B cell (primary cell): ENCODE data around the gene SPEF1. TPM values are rescaled to one million over a fixed set of nuclear protein-coding genes. Genes with fewer than 3 reads are reported as not detected.
A peak's percentile ranks its signal among the peaks of the same experiment; 100 is the strongest.

Experiments used
- ATAC-seq: fragments of 200-7000 bp; cut with Tn5 transposase; one replicate; pipeline ENCODE4 v1.10.0; 2021; ENCODE audit warnings: low read depth, mild to moderate bottlenecking, moderate number of reproducible peaks, moderate library complexity
- CTCF ChIA-PET: fragments of 350-600 bp; sonication (Branson Sonifier 250); formaldehyde crosslinking; loops from one replicate; lab custom pipeline; 2021; ENCODE audit warnings: antibody characterized with exemption, inconsistent platforms; lab: Charles Lee
- POLR2A ChIA-PET: fragments of 350-600 bp; sonication (Branson Sonifier 250); formaldehyde crosslinking; loops from one replicate; lab custom pipeline; 2021; ENCODE audit warnings: antibody characterized with exemption; lab: Charles Lee
- DNase-seq: peaks from one replicate; pipeline ENCODE4 v3.0.0; 2013
- H2AFZ ChIP-seq: 2 replicates; pipeline ENCODE4 v1.6.1; 2012; ENCODE audit warnings: mild to moderate bottlenecking, low read depth, low read length; ENCODE audit not compliant: insufficient read depth, poor library complexity, severe bottlenecking
- H3K27ac ChIP-seq, 2 donors: 1 replicate in 1 of 2; 2 replicates in 1 of 2; pipeline ENCODE4 v1.5.1; 2012 to 2013; ENCODE audit warnings: low read length in 2 of 2, mild to moderate bottlenecking in 2 of 2, moderate library complexity in 1 of 2
- H3K27me3 ChIP-seq, 4 experiments: fragments of 200-600 bp in 1 of 4; sonication (generic) in 1 of 4; replicated peaks in 1 of 4; 1 replicate in 2 of 4; 2 replicates in 2 of 4; pipeline versions ENCODE4 v1.6.1 to v1.7.0; 2013 to 2016; ENCODE audit warnings: low read length in 3 of 4, mild to moderate bottlenecking in 2 of 4, mixed read lengths in 1 of 4, moderate library complexity in 1 of 4; ENCODE audit not compliant: insufficient read depth in 4 of 4, control insufficient read depth in 3 of 4; ENCODE audit errors: control extremely low read depth in 1 of 4
- H3K36me3 ChIP-seq, 2 experiments: replicated peaks in 1 of 2; 1 replicate in 1 of 2; 2 replicates in 1 of 2; pipeline versions ENCODE4 v1.6.1 to v1.7.1; 2013; ENCODE audit warnings: low read length in 1 of 2; ENCODE audit not compliant: insufficient read depth in 2 of 2, control insufficient read depth in 1 of 2; ENCODE audit errors: control extremely low read depth in 1 of 2, extremely low read depth in 1 of 2
- H3K4me1 ChIP-seq, 2 donors: fragments of 200-600 bp in 1 of 2; sonication (generic) in 1 of 2; 1 replicate in 1 of 2; 2 replicates in 1 of 2; pipeline versions ENCODE4 v1.5.1 to v1.6.1; 2013 to 2017; ENCODE audit warnings: low read length in 2 of 2; ENCODE audit not compliant: control insufficient read depth in 2 of 2, insufficient read depth in 2 of 2
- H3K4me2 ChIP-seq: replicated peaks from 2 replicates; pipeline ENCODE3; 2012; ENCODE audit warnings: mild to moderate bottlenecking, low read depth, low read length; ENCODE audit not compliant: poor library complexity, severe bottlenecking
- H3K4me3 ChIP-seq, 5 experiments: fragments of 200-600 bp in 1 of 5; sonication (generic) in 1 of 5; 1 replicate in 3 of 5; 2 replicates in 2 of 5; pipeline versions ENCODE4 v1.5.1 to v1.7.0; 2011 to 2016; ENCODE audit warnings: low read length in 4 of 5, mild to moderate bottlenecking in 4 of 5, low read depth in 2 of 5, control low read depth in 1 of 5, moderate library complexity in 1 of 5; ENCODE audit not compliant: insufficient read depth in 1 of 5; ENCODE audit errors: control extremely low read depth in 1 of 5, extremely low read depth in 1 of 5
- H3K79me2 ChIP-seq: fragments of 200-600 bp; sonication (generic); one replicate; pipeline ENCODE4 v1.6.0; 2016; ENCODE audit warnings: low read length; ENCODE audit not compliant: control insufficient read depth, insufficient read depth
- H3K9ac ChIP-seq: fragments of 200-600 bp; sonication (generic); 2 replicates; pipeline ENCODE4 v1.6.1; 2017; ENCODE audit warnings: mild to moderate bottlenecking, low read length, moderate library complexity
- H3K9me3 ChIP-seq, 3 donors: one replicate each; pipeline versions ENCODE4 v1.6.1 to v1.7.1; 2013; ENCODE audit warnings: low read length in 2 of 3; ENCODE audit not compliant: control insufficient read depth in 2 of 3, insufficient read depth in 1 of 3; ENCODE audit errors: control extremely low read depth in 1 of 3
- H4K20me1 ChIP-seq: 2 replicates; pipeline ENCODE4 v1.6.0; 2012; ENCODE audit warnings: mild to moderate bottlenecking, low read length; ENCODE audit not compliant: insufficient read depth, control insufficient read depth, poor library complexity, severe bottlenecking
- H3K27ac Mint-ChIP-seq: one replicate; pipeline ENCODE4 v1.8.0; 2021; ENCODE audit warnings: mixed read lengths
- H3K27me3 Mint-ChIP-seq: one replicate; pipeline ENCODE4 v1.8.0; 2021; ENCODE audit warnings: mixed read lengths
- H3K4me1 Mint-ChIP-seq: one replicate; pipeline ENCODE4 v1.8.0; 2021; ENCODE audit warnings: mixed read lengths
- H3K4me3 Mint-ChIP-seq: one replicate; pipeline ENCODE4 v1.8.0; 2021; ENCODE audit warnings: mixed read lengths
- H3K9me3 Mint-ChIP-seq: one replicate; pipeline ENCODE4 v1.8.0; 2022; ENCODE audit warnings: mixed read lengths; ENCODE audit not compliant: insufficient read depth
- EZH2 ChIP-seq: IDR thresholded peaks from 2 replicates; pipeline ENCODE4 v1.6.1; 2012; ENCODE audit warnings: borderline replicate concordance, low read depth, mild to moderate bottlenecking, moderate library complexity, low read length; ENCODE audit not compliant: insufficient read depth, poor library complexity, severe bottlenecking
- WGBS: methylation state at CpG from one replicate; pipeline ENCODE4 v1.1.5; 2013; ENCODE audit warnings: missing lambda C conversion rate; ENCODE audit not compliant: insufficient coverage; 5-methylcytosine and 5-hydroxymethylcytosine counted together
- intact Hi-C: fragments of 100-400 bp; cut with micrococcal nuclease; formaldehyde crosslinking; loops from one replicate; pipeline ENCODE4 v1.10.0; 2022
- polyA plus RNA-seq: library from polyadenylated mRNA; depleted of rRNA; stranded (reverse); fragments of >200 nt; gene quantifications from 2 replicates; pipeline ENCODE4 v1.2.3, GENCODE V29; 2012
- total RNA-seq, 2 donors: library from RNA; stranded (reverse); fragments of 120-200 nt in 1 of 2; gene quantifications; 1 replicate in 1 of 2; 2 replicates in 1 of 2; pipeline versions ENCODE4 v1.2.3 to v1.2.4, GENCODE V29; 2013 to 2022
- TF ChIP-seq, protein P1 (sequence below): fragments of 200-600 bp; IDR thresholded peaks from one replicate; pipeline ENCODE4 v1.8.0; 2022; ENCODE audit warnings: antibody characterized with exemption, mild to moderate bottlenecking

SPEF1 gene
- total and polyA plus RNA-seq, 2 donors (not counting 1 experiment from before 2014, with no cell fraction given): not detected

DNA sequence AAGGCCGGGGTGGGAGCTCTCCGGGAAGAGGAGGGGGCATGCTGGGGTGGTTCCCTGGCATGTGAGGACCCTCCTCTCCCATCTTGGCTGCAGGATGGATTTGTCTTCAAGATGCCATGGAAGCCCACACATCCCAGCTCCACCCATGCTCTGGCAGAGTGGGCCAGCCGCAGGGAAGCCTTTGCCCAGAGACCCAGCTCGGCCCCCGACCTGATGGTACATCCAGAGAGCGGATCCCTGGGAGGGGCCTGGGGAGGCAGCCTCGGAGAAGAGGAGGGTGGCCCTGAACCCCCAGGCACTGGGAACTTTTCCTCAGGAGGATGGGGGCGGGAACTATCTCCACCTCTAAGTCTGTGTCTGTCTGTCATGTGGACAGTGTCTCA lies 19.6 kb upstream of the SPEF1 start:
- Histone ChIP-seq H2AFZ (no peak overlapping the region), H3K27ac (peak overlapping the region; percentile 79 to 85), H3K9ac (no peak overlapping the region), H3K4me1 (peaks cover 49 to 67% of the 10 kb centered on the region in 2 donors), H3K79me2 (peaks cover 43% of the 10 kb centered on the region), H3K27me3 (no peaks in the 10 kb centered on the region), H4K20me1 (peaks cover 4% of the 10 kb centered on the region), H3K9me3 (no peaks in the 10 kb centered on the region), H3K4me3 (no peak overlapping the region), H3K36me3 (peaks cover 0 to 58% of the 10 kb centered on the region in 2 experiments), H3K4me2 (peak overlapping the region; percentile 99)
- ChIA-PET CTCF (interaction anchor here (1.2 to 2.7 kb wide), 4 partner anchors 12 to 54 kb away, joined by 3 to 13 read pairs (median 4); partner anchors contain the start of genes AP5S1 and CENPB), POLR2A (interaction anchor here (0.5 to 1.4 kb wide), 3 partner anchors 10 to 45 kb away, joined by 3 to 6 read pairs (median 4); no protein-coding TSS in a partner anchor)
- TF ChIP-seq, protein P1, sequence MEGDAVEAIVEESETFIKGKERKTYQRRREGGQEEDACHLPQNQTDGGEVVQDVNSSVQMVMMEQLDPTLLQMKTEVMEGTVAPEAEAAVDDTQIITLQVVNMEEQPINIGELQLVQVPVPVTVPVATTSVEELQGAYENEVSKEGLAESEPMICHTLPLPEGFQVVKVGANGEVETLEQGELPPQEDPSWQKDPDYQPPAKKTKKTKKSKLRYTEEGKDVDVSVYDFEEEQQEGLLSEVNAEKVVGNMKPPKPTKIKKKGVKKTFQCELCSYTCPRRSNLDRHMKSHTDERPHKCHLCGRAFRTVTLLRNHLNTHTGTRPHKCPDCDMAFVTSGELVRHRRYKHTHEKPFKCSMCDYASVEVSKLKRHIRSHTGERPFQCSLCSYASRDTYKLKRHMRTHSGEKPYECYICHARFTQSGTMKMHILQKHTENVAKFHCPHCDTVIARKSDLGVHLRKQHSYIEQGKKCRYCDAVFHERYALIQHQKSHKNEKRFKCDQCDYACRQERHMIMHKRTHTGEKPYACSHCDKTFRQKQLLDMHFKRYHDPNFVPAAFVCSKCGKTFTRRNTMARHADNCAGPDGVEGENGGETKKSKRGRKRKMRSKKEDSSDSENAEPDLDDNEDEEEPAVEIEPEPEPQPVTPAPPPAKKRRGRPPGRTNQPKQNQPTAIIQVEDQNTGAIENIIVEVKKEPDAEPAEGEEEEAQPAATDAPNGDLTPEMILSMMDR: no peak
- TF ChIP-seq EZH2: no peak
- no peak for DNase-seq
- H3K27ac Mint-ChIP-seq: peak overlapping the region; percentile 94
- H3K9me3 Mint-ChIP-seq: no peaks in the 10 kb centered on the region
- no peak for ATAC-seq
- intact Hi-C loops: no loop called here
- H3K4me3 Mint-ChIP-seq: no peak overlapping the region
- WGBS: 95% methylated on average over 8 of the region's 8 CpGs
- peaks cover 67% of the 10 kb centered on the region for H3K4me1 Mint-ChIP-seq
- H3K27me3 Mint-ChIP-seq: no peaks in the 10 kb centered on the region

DNA sequence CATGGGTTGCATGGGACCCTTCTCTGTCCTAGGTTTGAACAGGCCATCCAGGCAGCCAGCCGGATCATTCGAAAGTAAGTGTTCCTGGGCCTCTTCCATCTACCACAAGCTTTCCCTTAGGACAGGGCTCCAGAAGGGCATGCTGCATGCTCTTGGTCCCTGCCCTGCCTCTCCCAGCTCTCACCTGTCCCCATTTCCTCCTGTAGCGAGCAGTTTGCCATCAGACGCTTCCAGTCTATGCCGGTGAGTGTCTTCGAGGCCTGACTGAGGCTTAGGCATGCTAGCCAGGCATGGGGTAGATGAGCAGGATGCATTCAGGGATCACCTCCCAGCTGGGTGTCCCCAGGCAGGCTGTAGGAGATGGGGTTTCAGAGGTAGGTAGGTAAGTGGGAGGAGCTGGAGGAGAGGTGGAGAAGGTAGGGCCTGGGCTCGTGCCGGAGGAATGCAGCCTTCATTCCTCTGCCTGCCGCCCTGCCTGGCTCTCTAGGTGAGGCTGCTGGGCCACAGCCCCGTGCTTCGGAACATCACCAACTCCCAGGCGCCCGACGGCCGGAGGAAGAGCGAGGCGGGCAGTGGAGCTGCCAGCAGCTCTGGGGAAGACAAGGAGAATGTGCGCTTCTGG lies 19.1 kb upstream of the SPEF1 start:
- Histone ChIP-seq H3K9ac (peak overlapping the region; percentile 33), H3K4me1 (peaks cover 51 to 72% of the 10 kb centered on the region in 2 donors), H3K27me3 (no peaks in the 10 kb centered on the region), H3K79me2 (peaks cover 43% of the 10 kb centered on the region), H3K27ac (peak overlapping the region; percentile 79 to 85), H3K36me3 (peaks cover 0 to 53% of the 10 kb centered on the region in 2 experiments), H3K4me2 (peak overlapping the region; percentile 99), H4K20me1 (peaks cover 4% of the 10 kb centered on the region), H2AFZ (no peak overlapping the region), H3K9me3 (no peaks in the 10 kb centered on the region), H3K4me3 (peak overlapping the region in 2 of 5 experiments; percentile 20 to 50)
- TF ChIP-seq, protein P1: no peak
- no peak for TF ChIP-seq EZH2
- ATAC-seq: no peak
- Mint-ChIP-seq H3K27me3 (no peaks in the 10 kb centered on the region), H3K4me3 (peak overlapping the region; percentile 84), H3K27ac (peak overlapping the region; percentile 94), H3K9me3 (no peaks in the 10 kb centered on the region), H3K4me1 (peaks cover 69% of the 10 kb centered on the region)
- ChIA-PET CTCF (interaction anchor here (1.0 to 2.7 kb wide), 6 partner anchors 9 to 54 kb away, joined by 3 to 15 read pairs (median 4); partner anchors contain the start of genes AP5S1 and CENPB), POLR2A (interaction anchor here (0.5 to 1.8 kb wide), 4 partner anchors 11 to 45 kb away, joined by 3 to 14 read pairs (median 5); partner anchors contain the start of gene AP5S1)
- 100% methylated on average over 17 of the region's 18 CpGs for WGBS
- no peak for DNase-seq
- intact Hi-C loops: no loop called here
